C1 segment of cervical spinal cord (tissue), 14 donors: ENCODE results near the gene PRSS56.

Experiments
- DNase-seq, 14 donors: peaks; one replicate each; lab custom pipeline; 2025; lab: John Stamatoyannopoulos, UW

Gene PRSS56

DNA sequence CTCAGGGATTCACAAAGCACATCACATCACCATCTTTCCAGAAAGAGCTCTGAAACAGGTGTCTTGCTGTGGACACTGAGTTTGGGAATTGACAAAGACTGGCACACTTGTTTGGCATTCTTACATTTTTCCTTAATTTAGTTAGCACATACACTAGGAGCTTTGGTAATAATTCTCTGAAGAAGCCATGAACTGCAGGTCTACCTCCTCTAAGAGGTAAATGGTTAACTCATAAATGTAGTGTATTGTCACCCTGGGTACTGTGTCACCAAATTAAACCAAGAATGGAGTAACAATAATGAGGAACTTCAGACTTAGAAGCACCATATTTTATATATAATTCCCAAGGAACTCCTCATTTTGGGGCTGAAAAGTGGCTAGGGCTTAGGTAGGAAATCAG, 52.9 kb downstream of the PRSS56 start:
- DNase-seq: no peak

DNA sequence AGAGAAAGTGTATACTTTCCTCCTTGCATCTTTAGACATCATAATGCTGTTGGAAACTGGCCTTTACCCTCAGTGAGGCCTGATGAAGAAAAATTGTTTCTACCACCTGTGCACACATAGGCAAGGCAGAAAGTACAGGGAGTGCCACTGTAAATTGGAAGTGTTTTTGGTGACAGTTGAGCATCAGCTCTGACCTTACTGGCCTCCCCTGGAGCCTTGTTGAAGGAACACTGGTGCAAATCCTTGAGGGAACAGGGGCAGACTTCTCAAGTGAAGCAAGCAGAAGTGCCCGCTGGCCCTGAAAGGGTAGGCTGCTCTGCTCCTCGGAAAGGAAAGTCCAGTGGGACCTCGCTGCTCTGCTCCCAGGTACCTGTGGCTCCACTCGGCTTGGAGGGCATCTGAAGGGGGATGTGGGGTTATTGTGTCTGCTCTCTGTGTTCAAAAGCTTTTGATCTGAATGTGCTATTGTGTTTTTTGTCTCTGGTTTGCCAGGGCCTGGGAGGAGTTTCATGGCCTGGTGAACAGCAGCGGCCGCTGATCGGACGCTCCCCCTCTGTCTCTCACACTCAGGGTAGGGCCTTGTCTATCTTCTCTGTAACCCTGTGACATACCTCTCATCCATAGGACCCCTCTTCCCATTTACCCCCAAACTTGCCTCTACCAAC, 53.7 kb downstream of the PRSS56 start:
- DNase-seq: peak in 3 of 14 donors; percentile 16 to 22 (median 18)

GRCh38 chr2:232574674-232575403, 54.7 kb downstream of the PRSS56 start:
- DNase-seq: no peak
